NCI-H2029 (cell line): Measurements from ENCODE around the gene PHF11.
"Not testable (repeated sequence)": the region's sequence is repeated elsewhere in the genome, so short reads cannot be mapped to it uniquely, and the experiment has no call there.

ENCODE experiments used
- DNase-seq: peaks from one replicate; lab custom pipeline; 2025; lab: John Stamatoyannopoulos, UW

Gene PHF11

DNA sequence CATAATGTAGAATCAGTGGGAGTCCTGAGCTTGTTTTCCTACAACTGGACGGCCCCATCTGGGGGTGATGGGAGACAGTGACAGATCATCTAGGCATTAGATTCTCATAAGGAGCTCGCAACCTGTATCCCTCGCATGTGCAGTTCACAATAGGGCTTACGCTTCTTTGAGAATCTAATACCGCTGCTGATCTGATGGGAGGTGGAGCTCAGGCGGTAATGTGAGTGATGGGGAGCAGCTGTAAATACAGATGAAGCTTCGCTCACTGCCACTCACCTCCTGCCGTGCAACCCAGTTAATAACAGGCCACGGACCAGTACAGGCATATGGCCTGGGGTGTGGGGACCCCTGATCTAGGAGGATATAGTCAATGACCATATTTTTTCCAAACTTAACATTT is 50.8 kb downstream of the PHF11 start:
- DNase-seq: no peak

DNA sequence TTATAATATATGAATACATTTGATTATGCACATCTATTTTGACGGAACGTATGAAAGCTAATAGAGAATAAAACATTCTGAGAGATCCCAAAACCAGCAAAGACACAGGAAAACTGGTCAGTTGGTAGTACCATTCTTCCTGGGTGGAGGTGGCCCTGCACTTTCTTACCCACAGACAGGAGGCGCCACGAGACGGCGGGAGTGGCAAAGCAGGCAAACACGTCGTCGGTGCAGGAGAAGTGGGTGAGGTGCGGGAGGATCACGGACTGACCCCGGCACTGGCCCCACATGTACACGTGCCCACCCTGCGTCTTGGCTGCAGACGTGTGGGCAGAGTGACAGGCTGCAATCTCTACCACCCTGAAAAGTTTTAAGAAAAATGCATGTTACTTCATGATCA is 53.5 kb downstream of the PHF11 start:
- no peak for DNase-seq

DNA sequence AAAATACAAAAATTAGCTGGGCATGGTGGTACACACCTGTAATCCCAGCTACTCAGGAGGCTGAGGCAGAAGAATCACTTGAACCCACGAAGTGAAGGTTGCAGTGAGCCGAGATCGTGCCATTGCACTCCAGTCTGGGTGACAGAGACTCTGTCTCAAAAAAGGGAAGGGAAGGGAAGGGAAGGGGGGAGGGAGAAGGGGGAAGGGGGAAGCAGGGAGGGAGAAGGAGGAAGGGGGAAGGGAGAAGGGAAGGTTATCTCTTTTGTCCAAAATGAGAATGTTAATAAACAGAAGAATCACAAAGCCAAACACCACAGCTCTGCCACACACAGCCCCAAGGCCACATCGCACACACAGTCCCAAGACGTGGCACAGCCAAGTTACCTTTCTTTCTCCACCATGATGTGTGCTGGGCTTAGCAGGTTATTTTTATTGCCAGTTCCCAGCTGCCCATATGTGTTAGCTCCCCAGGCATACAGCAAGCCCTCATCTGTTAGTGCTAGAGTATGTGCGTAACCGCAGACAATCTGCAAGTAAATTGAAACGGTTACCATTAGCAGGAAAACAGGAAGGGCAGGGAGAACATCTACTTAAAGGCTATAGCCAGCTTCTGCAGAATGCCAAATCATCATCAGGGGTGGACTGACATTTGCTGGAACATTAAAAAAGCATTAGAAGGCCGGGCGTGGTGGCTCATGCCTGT is 55.3 kb downstream of the PHF11 start:
- no peak for DNase-seq

- DNase-seq: no peak
These were observed 58.1 kb downstream of the PHF11 start for GRCh38 chr13:49553888-49554287.

GRCh38 chr13:49554387-49554786 is 58.6 kb downstream of the PHF11 start:
- no peak for DNase-seq

GRCh38 chr13:49559006-49559405 is 63.3 kb downstream of the PHF11 start:
- no peak for DNase-seq

DNA sequence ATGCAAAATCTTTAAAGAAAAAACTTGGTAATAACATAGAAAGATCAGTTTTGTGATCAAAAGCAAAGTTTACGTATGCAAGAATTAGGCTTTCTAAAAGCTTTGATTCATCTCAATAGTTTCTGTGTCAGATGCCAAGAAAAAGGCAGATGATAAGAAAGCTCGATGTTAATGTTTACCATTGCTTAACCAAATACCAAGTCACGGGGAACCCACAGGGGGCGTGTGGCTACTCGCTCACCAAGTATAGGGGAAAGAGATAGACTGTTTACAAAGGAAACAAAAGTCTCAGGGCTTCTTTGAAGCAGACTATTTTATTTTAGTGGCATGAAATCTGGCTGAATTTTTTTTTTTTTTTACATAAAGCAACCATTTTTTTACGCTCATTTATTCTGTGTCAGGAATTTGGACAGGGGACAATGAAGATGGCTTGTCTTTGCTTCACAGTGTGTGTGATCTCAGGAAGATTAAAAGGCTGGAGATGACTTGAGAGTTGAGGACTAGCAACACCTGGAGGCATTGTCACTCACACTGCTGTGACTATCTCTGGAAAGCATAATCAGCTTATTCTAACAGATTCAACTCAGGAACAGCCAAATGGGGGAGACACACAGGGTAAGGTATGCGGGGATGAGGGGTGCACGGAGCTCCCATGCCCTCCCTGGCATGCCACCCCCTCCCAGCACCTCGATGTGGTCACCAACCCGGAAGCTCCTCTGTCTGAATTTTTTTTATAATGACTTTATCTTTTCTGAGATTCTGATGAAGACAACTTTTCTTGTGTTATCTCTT is 64.7 kb downstream of the PHF11 start:
- DNase-seq: no peak

DNA sequence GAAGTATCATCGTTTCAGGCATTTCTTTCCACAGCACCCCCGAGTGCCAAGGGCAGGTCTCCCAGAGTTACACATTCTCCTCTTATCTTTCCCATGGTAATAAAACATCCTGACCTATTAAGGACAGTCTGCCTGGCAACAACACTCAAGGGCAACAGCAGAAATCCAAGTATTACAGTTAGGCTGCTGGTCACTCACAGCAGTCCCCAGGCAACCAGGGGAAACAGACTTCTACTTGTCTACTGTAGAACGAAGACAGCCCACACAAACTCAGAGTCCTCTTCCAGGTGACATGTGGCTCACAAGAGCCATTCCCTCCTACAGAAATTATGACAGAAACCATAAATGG is 65.3 kb downstream of the PHF11 start:
- no peak for DNase-seq

GRCh38 chr13:49563516-49563915 is 67.8 kb downstream of the PHF11 start:
- DNase-seq: no peak

GRCh38 chr13:49565461-49565860 is 69.7 kb downstream of the PHF11 start:
- not testable (repeated sequence) for DNase-seq

GRCh38 chr13:49566461-49566860 is 70.7 kb downstream of the PHF11 start:
- no peak for DNase-seq

- DNase-seq: no peak
These were observed 71.7 kb downstream of the PHF11 start for GRCh38 chr13:49567491-49567890.

DNA sequence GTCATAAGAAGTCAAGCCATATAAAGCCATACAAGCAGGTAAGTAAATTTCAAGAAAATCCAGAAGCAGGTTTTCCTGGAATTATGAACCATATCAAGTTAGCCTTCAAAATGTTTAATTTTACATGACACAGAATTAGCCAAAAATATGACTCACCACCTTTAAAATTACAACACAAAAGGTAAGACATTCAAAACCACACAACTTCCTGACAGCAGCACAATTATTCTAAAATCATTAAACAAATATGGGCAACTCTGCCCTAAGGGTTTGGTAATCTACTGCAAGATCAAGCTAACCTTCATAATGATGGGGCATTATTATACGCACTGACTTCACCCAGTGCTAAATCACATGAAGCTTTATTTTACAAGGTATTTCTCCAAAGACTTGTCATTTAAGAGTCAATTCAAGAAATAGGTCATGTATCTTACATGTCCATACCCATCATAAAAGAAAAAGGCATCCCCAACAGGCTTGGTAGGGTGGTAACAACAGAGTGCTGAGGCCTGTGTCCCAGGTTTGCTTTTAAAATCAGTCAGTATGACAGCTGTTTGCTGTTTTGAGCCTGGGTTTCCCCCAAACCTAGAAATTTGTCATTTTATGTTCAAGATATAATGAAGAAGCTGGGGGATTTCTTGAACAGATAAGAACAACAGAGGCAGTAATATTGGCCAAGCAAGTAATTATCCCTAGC is 74.4 kb downstream of the PHF11 start:
- no peak for DNase-seq

DNA sequence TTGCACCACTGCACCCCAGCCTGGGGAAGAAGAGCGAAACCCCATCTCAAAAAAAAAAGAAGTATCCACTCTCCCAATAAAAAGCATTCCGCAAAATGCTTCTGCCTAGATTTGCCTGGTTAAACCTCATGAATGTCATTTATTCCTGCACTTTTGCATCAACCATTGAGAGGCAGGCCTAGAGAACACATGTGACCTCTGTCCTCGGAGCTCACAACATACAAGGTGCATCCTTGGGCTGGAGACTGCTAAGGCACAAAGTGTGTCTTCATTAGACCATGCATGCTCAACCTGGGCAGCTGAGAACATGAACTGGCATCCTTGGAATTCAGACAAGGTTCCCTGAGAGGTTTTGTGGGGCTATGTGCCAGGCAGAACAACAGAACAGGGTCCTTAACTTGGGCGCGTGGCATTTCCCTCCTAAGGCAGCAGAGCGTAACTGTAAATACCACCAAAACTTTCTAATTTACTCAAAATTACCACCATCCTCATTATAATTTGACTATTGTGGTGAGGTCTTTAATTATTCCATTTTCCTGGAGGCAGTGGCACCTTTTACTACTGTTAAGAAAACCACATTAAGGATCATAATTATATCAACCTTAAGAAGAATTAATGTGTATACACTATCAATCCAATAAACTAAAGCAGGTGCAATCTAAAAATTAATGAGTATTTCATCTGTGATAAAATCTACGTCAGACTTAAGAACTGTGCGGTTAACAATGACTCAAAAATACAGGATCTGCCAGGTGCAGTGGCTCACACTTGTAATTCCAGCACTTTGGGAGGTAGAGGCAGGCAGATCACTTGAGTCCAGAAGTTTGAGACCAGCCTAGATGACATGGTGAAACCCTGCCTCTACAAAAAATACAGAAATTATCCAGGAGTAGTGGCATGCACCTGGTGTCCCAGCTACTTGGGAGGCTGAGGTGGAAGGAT is 75.8 kb downstream of the PHF11 start:
- DNase-seq: no peak
